Karpas-422 (cell line): ENCODE measurements around the gene FBXO42. TPM values are rescaled to one million over a fixed set of nuclear protein-coding genes. Genes with fewer than 3 reads are reported as not detected.

Source experiments
- DNase-seq: peaks from one replicate; pipeline ENCODE4 v3.0.0-alpha.2; 2015
- H2AFZ ChIP-seq: fragments of 200-600 bp; sonication (generic); 2 replicates; pipeline ENCODE4 v1.6.1; 2014; ENCODE audit warnings: antibody characterized with exemption, low read length, mixed read lengths
- H3K27ac ChIP-seq: fragments of 200-600 bp; sonication (generic); 2 replicates; pipeline ENCODE4 v1.5.1; 2014; ENCODE audit warnings: mild to moderate bottlenecking, low read length, moderate library complexity
- H3K27me3 ChIP-seq: fragments of 200-600 bp; sonication (generic); 2 replicates; pipeline ENCODE4 v1.6.1; 2014; ENCODE audit warnings: low read length, mixed read lengths
- H3K36me3 ChIP-seq: fragments of 200-600 bp; sonication (generic); 2 replicates; pipeline ENCODE4 v1.6.1; 2014; ENCODE audit warnings: low read length, mixed read lengths; ENCODE audit not compliant: insufficient read depth
- H3K4me1 ChIP-seq: fragments of 200-600 bp; sonication (generic); 2 replicates; pipeline ENCODE4 v1.6.1; 2014; ENCODE audit warnings: mild to moderate bottlenecking, low read length, mixed read lengths
- H3K4me2 ChIP-seq: fragments of 200-600 bp; sonication (generic); 2 replicates; pipeline ENCODE4 v1.6.1; 2014; ENCODE audit warnings: low read length, low read depth, mild to moderate bottlenecking; ENCODE audit not compliant: poor library complexity, severe bottlenecking
- H3K4me3 ChIP-seq: fragments of 200-600 bp; sonication (generic); 2 replicates; pipeline ENCODE4 v1.5.1; 2014; ENCODE audit warnings: mild to moderate bottlenecking, antibody characterized with exemption, low read length, mixed read lengths
- H3K79me2 ChIP-seq: fragments of 200-600 bp; sonication (generic); 2 replicates; pipeline ENCODE4 v1.6.1; 2014; ENCODE audit warnings: mild to moderate bottlenecking, low read length, mixed read lengths
- H3K9ac ChIP-seq: fragments of 200-600 bp; sonication (generic); 2 replicates; pipeline ENCODE4 v1.6.0; 2014; ENCODE audit warnings: low read length
- H3K9me2 ChIP-seq: fragments of 200-600 bp; sonication (generic), shearing (Covaris generic); replicated peaks from 2 replicates; pipeline ENCODE4 v1.6.0; 2014; ENCODE audit warnings: mild to moderate bottlenecking, low read length, moderate library complexity; ENCODE audit not compliant: insufficient read depth
- H3K9me3 ChIP-seq: fragments of 300-700, 200-600 bp; sonication (generic); 2 replicates; pipeline ENCODE4 v1.6.1; 2014; ENCODE audit warnings: low read length, mixed read lengths
- H4K20me1 ChIP-seq: fragments of 200-600 bp; sonication (generic); 2 replicates; pipeline ENCODE4 v1.6.1; 2014; ENCODE audit warnings: mild to moderate bottlenecking, antibody characterized with exemption, low read length, low read depth; ENCODE audit not compliant: insufficient read depth
- total RNA-seq: library from RNA; depleted of rRNA; stranded (reverse); fragments of >200 nt; shearing (Covaris generic); gene quantifications from 2 replicates; pipeline ENCODE4 v1.2.3, GENCODE V29; 2014; ENCODE audit warnings: low replicate concordance

The FBXO42 gene
- total RNA-seq, 1 experiment from 2014 or later = 31.7 TPM

DNA sequence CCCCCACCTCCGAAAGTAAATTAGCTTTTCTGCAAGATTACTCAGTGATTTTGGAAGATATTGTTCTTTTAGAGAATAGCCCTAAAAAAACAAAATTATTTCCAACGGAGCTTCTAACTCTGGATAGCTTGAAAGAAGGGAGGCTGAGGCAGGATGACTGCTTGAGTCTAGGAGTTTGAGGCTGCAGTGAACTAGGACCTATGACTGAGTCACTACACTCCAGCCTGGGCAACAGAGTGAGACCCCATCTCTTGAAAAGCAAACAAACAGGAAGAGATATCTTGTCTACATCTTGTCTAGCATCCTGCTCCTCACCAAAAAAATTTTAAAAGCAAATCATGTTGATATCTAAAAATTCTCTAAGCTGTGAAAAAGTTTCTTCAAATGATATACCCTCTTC, 73.1 kb downstream of the FBXO42 start:
- no peak overlapping the region for H3K4me2 ChIP-seq
- H3K9me3 ChIP-seq = no peaks in the 10 kb centered on the region
- no peaks in the 10 kb centered on the region for H3K36me3 ChIP-seq
- H3K27me3 ChIP-seq = no peaks in the 10 kb centered on the region
- no peaks in the 10 kb centered on the region for H3K9me2 ChIP-seq
- no peak overlapping the region for H3K9ac ChIP-seq
- no peaks in the 10 kb centered on the region for H3K4me1 ChIP-seq
- DNase-seq = no peak
- no peak overlapping the region for H3K27ac ChIP-seq
- no peak overlapping the region for H3K4me3 ChIP-seq
- peaks cover 47% of the 10 kb centered on the region for H3K79me2 ChIP-seq
- no peak overlapping the region for H2AFZ ChIP-seq
- H4K20me1 ChIP-seq = no peaks in the 10 kb centered on the region

DNA sequence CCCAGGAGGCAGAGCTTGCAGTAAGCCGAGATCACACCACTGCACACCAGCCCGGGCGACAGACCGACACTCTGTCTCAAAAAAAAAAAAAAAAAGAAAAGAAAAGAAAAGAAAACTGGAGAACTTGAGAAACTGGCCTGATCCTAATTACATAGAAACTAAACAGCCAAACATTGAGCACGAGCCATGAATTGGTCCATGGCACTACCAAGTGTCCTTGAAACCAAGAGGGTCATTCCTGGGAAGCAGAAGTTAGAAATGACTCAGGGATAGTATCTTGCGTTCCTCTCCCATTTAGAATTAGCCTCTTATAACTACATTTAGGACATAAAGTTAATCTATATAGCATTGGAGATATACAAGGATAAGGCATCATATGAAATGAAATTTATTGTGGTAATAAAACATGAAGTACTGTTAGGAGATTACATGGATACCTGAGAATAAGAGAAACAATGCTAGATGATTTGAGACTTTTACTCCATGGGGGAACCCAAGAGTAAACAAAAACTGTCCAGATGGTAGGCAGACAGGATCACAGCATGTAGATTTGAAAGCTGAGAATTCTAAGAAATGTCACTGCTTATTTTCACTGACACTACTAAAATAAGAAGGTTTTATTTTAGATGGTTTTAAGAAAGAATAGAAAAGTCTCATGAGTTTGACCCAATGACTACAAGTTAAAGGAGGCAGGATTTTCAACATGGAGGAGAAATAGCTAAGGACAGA, 75.8 kb downstream of the FBXO42 start:
- H3K9me3 ChIP-seq = no peaks in the 10 kb centered on the region
- no peak overlapping the region for H3K27ac ChIP-seq
- no peak overlapping the region for H3K4me2 ChIP-seq
- H2AFZ ChIP-seq = no peak overlapping the region
- peaks cover 53% of the 10 kb centered on the region for H3K79me2 ChIP-seq
- no peak for DNase-seq
- no peaks in the 10 kb centered on the region for H3K9me2 ChIP-seq
- H3K36me3 ChIP-seq = no peaks in the 10 kb centered on the region
- H3K4me3 ChIP-seq = no peak overlapping the region
- H3K27me3 ChIP-seq = no peaks in the 10 kb centered on the region
- H3K4me1 ChIP-seq = no peaks in the 10 kb centered on the region
- no peaks in the 10 kb centered on the region for H4K20me1 ChIP-seq
- H3K9ac ChIP-seq = no peak overlapping the region

DNA sequence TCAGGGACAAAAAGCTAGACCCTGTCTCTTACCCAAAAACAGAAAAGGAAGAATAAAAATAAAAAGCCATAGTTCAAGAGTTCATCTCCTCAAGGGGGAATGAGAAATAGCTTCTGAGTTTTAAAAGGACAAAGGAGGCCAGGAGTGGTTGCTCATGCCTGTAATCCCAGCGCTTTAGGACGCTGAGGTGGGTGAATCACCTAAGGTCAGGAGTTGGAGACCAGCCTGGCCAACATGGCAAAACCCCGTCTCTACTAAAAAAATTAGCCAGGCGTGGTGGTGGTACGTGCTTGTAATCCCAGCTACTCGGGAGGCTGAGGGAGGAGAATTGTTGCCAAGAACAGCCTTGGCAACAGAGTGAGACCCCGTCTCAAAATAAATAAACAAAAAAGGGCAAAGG, 76.7 kb downstream of the FBXO42 start:
- Histone ChIP-seq H3K9ac (no peak overlapping the region), H2AFZ (no peak overlapping the region), H3K9me2 (no peaks in the 10 kb centered on the region), H3K79me2 (peaks cover 56% of the 10 kb centered on the region), H4K20me1 (no peaks in the 10 kb centered on the region), H3K9me3 (no peaks in the 10 kb centered on the region), H3K4me3 (no peak overlapping the region), H3K4me1 (no peaks in the 10 kb centered on the region), H3K4me2 (no peak overlapping the region), H3K36me3 (no peaks in the 10 kb centered on the region), H3K27me3 (no peaks in the 10 kb centered on the region), H3K27ac (no peak overlapping the region)
- no peak for DNase-seq

DNA sequence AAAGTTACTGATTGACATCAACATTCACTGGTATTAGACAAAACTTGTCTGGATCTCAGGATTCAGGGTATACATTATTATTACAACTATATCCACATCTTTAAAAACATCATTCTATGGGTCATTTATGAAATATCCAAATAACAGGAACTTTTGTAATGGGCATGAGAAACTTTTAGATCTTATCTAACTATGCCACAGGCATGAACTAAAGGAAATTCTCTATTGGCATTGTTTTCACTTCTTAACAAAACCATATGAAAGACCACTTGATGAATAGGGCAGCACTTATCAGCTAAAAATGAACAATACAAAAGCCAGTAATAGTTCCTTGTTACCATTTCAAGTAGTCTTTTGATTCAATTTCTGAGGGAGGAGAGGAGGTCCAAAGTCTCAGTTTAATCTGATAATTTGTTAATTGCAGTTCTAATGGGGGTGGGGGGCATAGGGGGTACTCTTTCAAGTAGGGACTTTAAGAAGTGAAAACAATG, 84.5 kb downstream of the FBXO42 start:
- no peak for DNase-seq
- Histone ChIP-seq H3K79me2 (peaks cover 58% of the 10 kb centered on the region), H3K4me3 (no peak overlapping the region), H3K4me2 (no peak overlapping the region), H2AFZ (no peak overlapping the region), H3K4me1 (no peaks in the 10 kb centered on the region), H3K9ac (no peak overlapping the region), H3K36me3 (no peaks in the 10 kb centered on the region), H3K9me2 (no peaks in the 10 kb centered on the region), H4K20me1 (0 out of 2 replicates have a peak, but pooled peaks cover 6% of the 10 kb centered on the region), H3K27ac (no peak overlapping the region), H3K9me3 (no peaks in the 10 kb centered on the region), H3K27me3 (no peaks in the 10 kb centered on the region)

DNA sequence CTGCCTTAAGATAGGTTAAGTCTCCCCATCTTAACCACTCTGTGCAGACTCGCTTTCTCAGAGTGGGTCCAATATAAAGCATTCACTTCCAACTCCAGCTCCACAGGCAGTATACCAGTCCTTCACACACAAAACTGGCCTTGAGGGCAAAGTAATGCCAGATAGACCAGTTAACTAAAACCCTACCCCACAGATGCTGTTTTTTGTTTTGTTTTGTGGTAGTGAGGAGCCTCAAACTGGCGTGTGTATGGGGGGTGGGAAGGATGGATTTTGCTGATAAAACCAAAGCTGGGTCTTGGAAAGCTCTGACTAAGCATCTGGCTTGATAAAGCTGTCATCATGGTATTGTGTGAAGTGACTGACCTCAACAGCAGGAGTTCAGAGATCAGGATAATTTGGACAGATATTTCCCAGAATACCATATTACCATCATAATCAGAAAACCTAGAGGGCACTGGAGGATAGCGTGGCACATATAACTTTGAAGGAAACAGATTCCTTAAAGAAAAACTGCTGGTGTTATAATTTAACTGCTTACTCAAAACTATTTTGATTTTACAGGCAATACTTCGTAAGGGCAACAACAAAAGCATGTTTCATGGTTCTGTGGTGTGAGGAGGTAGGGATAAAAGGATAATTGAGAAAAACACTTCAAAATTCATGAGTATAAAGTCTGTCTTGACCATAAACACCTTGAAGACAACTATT, 85.7 kb downstream of the FBXO42 start:
- Histone ChIP-seq H3K79me2 (peaks cover 60% of the 10 kb centered on the region), H3K4me3 (no peak overlapping the region), H3K27ac (no peak overlapping the region), H2AFZ (no peak overlapping the region), H3K9ac (no peak overlapping the region), H3K9me3 (no peaks in the 10 kb centered on the region), H3K4me2 (no peak overlapping the region), H3K9me2 (no peaks in the 10 kb centered on the region), H3K4me1 (no peaks in the 10 kb centered on the region), H4K20me1 (0 out of 2 replicates have a peak, but pooled peaks cover 6% of the 10 kb centered on the region), H3K27me3 (no peaks in the 10 kb centered on the region), H3K36me3 (no peaks in the 10 kb centered on the region)
- no peak for DNase-seq

DNA sequence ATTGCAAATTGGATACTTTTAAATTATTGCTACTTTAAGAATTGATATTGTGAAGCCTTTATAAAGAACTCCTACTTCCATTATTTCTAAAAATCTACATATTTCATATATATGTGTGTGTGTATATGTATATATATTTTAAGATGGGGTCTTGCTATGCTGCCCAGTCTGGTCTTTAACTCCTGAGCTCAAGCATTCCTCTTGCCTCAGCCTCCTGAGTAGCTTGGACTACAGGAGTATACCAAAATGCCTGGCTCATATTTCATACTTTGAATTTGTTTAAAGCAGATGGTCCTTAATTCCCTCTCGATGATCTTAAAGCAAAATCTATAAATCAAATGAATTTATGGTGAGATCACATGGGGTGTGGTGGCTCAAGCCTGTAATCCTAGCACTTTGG, 90.2 kb downstream of the FBXO42 start:
- H3K4me1 ChIP-seq = peaks cover 26% of the 10 kb centered on the region
- H3K27ac ChIP-seq = no peak overlapping the region
- no peak overlapping the region for H3K4me3 ChIP-seq
- H3K79me2 ChIP-seq = peaks cover 70% of the 10 kb centered on the region
- no peak overlapping the region for H3K4me2 ChIP-seq
- H3K9ac ChIP-seq = no peak overlapping the region
- DNase-seq = no peak
- H4K20me1 ChIP-seq = 0 out of 2 replicates have a peak, but pooled peaks cover 6% of the 10 kb centered on the region
- no peak overlapping the region for H2AFZ ChIP-seq
- no peaks in the 10 kb centered on the region for H3K9me2 ChIP-seq
- H3K36me3 ChIP-seq = no peaks in the 10 kb centered on the region
- no peaks in the 10 kb centered on the region for H3K9me3 ChIP-seq
- no peaks in the 10 kb centered on the region for H3K27me3 ChIP-seq

DNA sequence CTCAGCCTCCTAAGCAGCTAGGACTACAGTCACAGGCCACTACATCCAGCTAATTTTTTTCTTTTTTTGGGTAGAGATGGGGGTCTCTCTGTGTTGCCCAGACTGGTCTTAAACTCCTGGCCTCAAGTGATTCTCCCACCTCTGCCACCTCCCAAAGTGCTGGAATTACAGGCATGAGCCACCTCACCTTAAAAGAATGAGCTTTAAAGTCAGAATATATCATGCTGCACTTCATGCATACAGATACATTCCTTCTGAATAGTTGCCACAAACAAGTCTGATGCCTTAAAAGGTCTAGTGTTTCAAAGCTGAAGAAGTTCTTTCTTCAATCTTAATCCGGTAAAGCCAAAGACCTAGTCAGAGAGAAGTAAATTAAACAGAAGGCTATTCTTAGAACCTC, 91.5 kb downstream of the FBXO42 start:
- Histone ChIP-seq H3K36me3 (0 out of 2 replicates have a peak, but pooled peaks cover 3% of the 10 kb centered on the region), H3K9me3 (no peaks in the 10 kb centered on the region), H3K4me2 (no peak overlapping the region), H3K27me3 (no peaks in the 10 kb centered on the region), H3K4me3 (no peak overlapping the region), H3K27ac (no peak overlapping the region), H3K9ac (no peak overlapping the region), H4K20me1 (0 out of 2 replicates have a peak, but pooled peaks cover 6% of the 10 kb centered on the region), H3K9me2 (no peaks in the 10 kb centered on the region), H3K79me2 (peaks cover 64% of the 10 kb centered on the region), H2AFZ (no peak overlapping the region), H3K4me1 (peaks cover 28% of the 10 kb centered on the region)
- no peak for DNase-seq

DNA sequence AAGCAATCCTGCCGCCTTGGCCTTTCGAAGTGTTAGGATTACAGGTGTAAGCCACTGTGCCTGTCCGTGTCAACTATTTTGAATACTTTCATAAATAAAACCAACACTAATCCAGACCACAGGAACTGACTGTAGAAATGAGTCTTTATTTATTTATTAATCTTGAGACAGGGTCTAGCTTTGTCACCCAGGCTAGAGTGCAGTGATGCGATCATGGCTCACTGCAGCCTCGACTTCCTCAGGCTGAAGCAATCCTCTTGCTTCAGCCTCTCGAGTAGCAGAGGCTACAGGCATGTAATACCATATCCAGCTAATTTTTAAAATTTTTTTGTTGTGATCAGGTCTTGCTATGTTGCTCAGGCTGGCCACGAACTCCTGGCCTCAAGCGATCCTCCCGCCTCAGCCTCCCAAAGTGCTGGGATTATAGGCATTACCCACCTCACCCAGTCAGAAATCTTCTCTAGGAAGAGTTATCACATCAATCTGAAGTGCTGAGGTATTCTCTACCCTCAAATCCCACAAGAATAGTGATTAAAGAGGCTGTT, 93.6 kb downstream of the FBXO42 start:
- no peak for DNase-seq
- Histone ChIP-seq H3K4me1 (peaks cover 28% of the 10 kb centered on the region), H3K9me3 (no peaks in the 10 kb centered on the region), H3K36me3 (0 out of 2 replicates have a peak, but pooled peaks cover 3% of the 10 kb centered on the region), H3K9ac (no peak overlapping the region), H3K9me2 (no peaks in the 10 kb centered on the region), H3K4me2 (no peak overlapping the region), H3K4me3 (no peak overlapping the region), H4K20me1 (no peaks in the 10 kb centered on the region), H3K79me2 (peaks cover 48% of the 10 kb centered on the region), H3K27ac (no peak overlapping the region), H3K27me3 (no peaks in the 10 kb centered on the region), H2AFZ (no peak overlapping the region)
